WTC11 (cell line): ENCODE results near the gene PPP6R3. TPM values are rescaled to one million over a fixed set of nuclear protein-coding genes. Genes with fewer than 3 reads are reported as not detected.
"Not testable (repeated sequence)": the region's sequence is repeated elsewhere in the genome, so short reads cannot be mapped to it uniquely, and the experiment has no call there.

Experiments used
- ATAC-seq: fragments of 200-7000 bp; cut with Tn5 transposase; 2 replicates; pipeline ENCODE4 v1.10.0; 2021; ENCODE audit warnings: mild to moderate bottlenecking, moderate library complexity
- CTCF ChIA-PET: fragments of 300-600 bp; sonication (Branson Sonifier 250); formaldehyde crosslinking; loops from one replicate; lab custom pipeline; 2021; ENCODE audit warnings: antibody characterized with exemption; lab: Charles Lee
- POLR2A ChIA-PET: fragments of 350-600 bp; sonication (Branson Sonifier 250); formaldehyde crosslinking; loops from one replicate; lab custom pipeline; 2021; ENCODE audit warnings: antibody characterized with exemption; lab: Charles Lee
- DNase-seq: peaks from one replicate; pipeline ENCODE4 v3.0.0; 2021; ENCODE audit warnings: low spot score
- H3K27ac Mint-ChIP-seq: 2 replicates; pipeline ENCODE4 v1.8.0; 2021; ENCODE audit warnings: mixed read lengths
- H3K27me3 Mint-ChIP-seq: 2 replicates; pipeline ENCODE4 v1.8.0; 2021; ENCODE audit warnings: low read depth, mild to moderate bottlenecking, moderate library complexity, mixed read lengths
- H3K36me3 Mint-ChIP-seq: 2 replicates; pipeline ENCODE4 v1.8.0; 2021; ENCODE audit warnings: mixed read lengths
- H3K4me1 Mint-ChIP-seq: 2 replicates; pipeline ENCODE4 v1.8.0; 2022; ENCODE audit warnings: mixed read lengths
- H3K4me3 Mint-ChIP-seq: 2 replicates; pipeline ENCODE4 v1.8.0; 2021; ENCODE audit warnings: mild to moderate bottlenecking, moderate library complexity, mixed read lengths
- H3K9me3 Mint-ChIP-seq: 2 replicates; pipeline ENCODE4 v1.8.0; 2021; ENCODE audit warnings: mixed read lengths
- AFF4 ChIP-seq: sonication (generic); formaldehyde crosslinking; IDR thresholded peaks from 2 replicates; pipeline ENCODE4 v1.8.1; 2023; ENCODE audit warnings: mild to moderate bottlenecking, missing genetic modification reagents, borderline replicate concordance
- AR ChIP-seq: fragments of 250-450 bp; sonication (Bioruptor Pico); IDR thresholded peaks from 2 replicates; pipeline ENCODE4 v1.9.0; 2021; ENCODE audit warnings: mild to moderate bottlenecking
- ATF1 ChIP-seq: sonication (generic); formaldehyde crosslinking; IDR thresholded peaks from 2 replicates; pipeline ENCODE4 v1.8.1; 2023; ENCODE audit warnings: mild to moderate bottlenecking, moderate library complexity, missing genetic modification reagents
- CREB1 ChIP-seq: sonication (generic); formaldehyde crosslinking; IDR thresholded peaks from 2 replicates; pipeline ENCODE4 v1.8.0; 2023; ENCODE audit warnings: mild to moderate bottlenecking, missing genetic modification reagents
- ELF4 ChIP-seq: sonication (generic); formaldehyde crosslinking; IDR thresholded peaks from 2 replicates; pipeline ENCODE4 v1.8.1; 2022; ENCODE audit warnings: low read depth, mild to moderate bottlenecking, moderate library complexity, missing genetic modification reagents
- FOXK1 ChIP-seq: sonication (generic); formaldehyde crosslinking; IDR thresholded peaks from 2 replicates; pipeline ENCODE4 v1.8.0; 2022; ENCODE audit warnings: mild to moderate bottlenecking, moderate library complexity, missing genetic modification reagents
- GRHL2 ChIP-seq: fragments of 250-450 bp; sonication (Bioruptor Pico); IDR thresholded peaks from 2 replicates; pipeline ENCODE4 v1.8.0; 2022; ENCODE audit warnings: mild to moderate bottlenecking, moderate library complexity; ENCODE audit not compliant: insufficient replicate concordance, severe bottlenecking
- SOX15 ChIP-seq: fragments of 250-450 bp; sonication (Bioruptor Pico); IDR thresholded peaks from 2 replicates; pipeline ENCODE4 v1.9.0; 2021; ENCODE audit warnings: mild to moderate bottlenecking
- ZBTB21 ChIP-seq: sonication (generic); formaldehyde crosslinking; IDR thresholded peaks from 2 replicates; pipeline ENCODE4 v1.8.1; 2023; ENCODE audit warnings: mild to moderate bottlenecking, missing genetic modification reagents, borderline replicate concordance
- ZNF317 ChIP-seq: sonication (generic); formaldehyde crosslinking; IDR thresholded peaks from 2 replicates; pipeline ENCODE4 v1.8.1; 2023; ENCODE audit warnings: low read depth, mild to moderate bottlenecking, moderate library complexity, missing genetic modification reagents, borderline replicate concordance
- ZNF532 ChIP-seq: fragments of 250-450 bp; sonication (Bioruptor Pico); IDR thresholded peaks from 2 replicates; pipeline ENCODE4 v1.9.0; 2021; ENCODE audit warnings: mild to moderate bottlenecking, borderline replicate concordance
- total RNA-seq: library from RNA; stranded (reverse); gene quantifications from 3 replicates; pipeline ENCODE4 v1.2.3, GENCODE V29; 2021

Gene PPP6R3
- total RNA-seq, 1 experiment from 2014 or later, result 138 TPM

GRCh38 chr11:68473693-68474092 is 13.1 kb downstream of the PPP6R3 start (continued):
- TF ChIP-seq ZNF532 (CRISPR knock-in tag) (no peak), GRHL2 (CRISPR knock-in tag) (no peak)

- H3K27ac Mint-ChIP-seq, CTCF ChIA-PET, H3K4me3 Mint-ChIP-seq, H3K27me3 Mint-ChIP-seq, DNase-seq, POLR2A ChIA-PET, ATAC-seq: not testable (repeated sequence)
- H3K36me3 Mint-ChIP-seq, result peaks cover 65% of the 10 kb centered on the region
- H3K4me1 Mint-ChIP-seq, result peaks cover 28% of the 10 kb centered on the region
- peaks cover 32% of the 10 kb centered on the region for H3K9me3 Mint-ChIP-seq
Observed at GRCh38 chr11:68475626-68476025, 15.1 kb downstream of the PPP6R3 start.

GRCh38 chr11:68479390-68479789 is 18.8 kb downstream of the PPP6R3 start:
- Mint-ChIP-seq H3K4me3 (no peak overlapping the region), H3K4me1 (peaks cover 18% of the 10 kb centered on the region), H3K27ac (no peak overlapping the region), H3K27me3 (no peaks in the 10 kb centered on the region), H3K36me3 (peaks cover 39% of the 10 kb centered on the region), H3K9me3 (peaks cover 23% of the 10 kb centered on the region)
- DNase-seq, result no peak
- CTCF ChIA-PET, result no interaction called here
- TF ChIP-seq AR (CRISPR knock-in tag) (no peak), ZNF317 (CRISPR knock-in tag) (peak; percentile 86)
- POLR2A ChIA-PET, result no interaction called here
- no peak for ATAC-seq

GRCh38 chr11:68480193-68480592 is 19.6 kb downstream of the PPP6R3 start:
- TF ChIP-seq FOXK1 (CRISPR knock-in tag) (no peak), ZBTB21 (CRISPR knock-in tag) (no peak), ATF1 (CRISPR knock-in tag) (no peak), AFF4 (CRISPR knock-in tag) (no peak), CREB1 (CRISPR knock-in tag) (no peak), SOX15 (no peak), ELF4 (CRISPR knock-in tag) (no peak)
- Mint-ChIP-seq H3K4me3 (no peak overlapping the region), H3K27ac (no peak overlapping the region), H3K27me3 (no peaks in the 10 kb centered on the region), H3K4me1 (peaks cover 18% of the 10 kb centered on the region), H3K36me3 (peaks cover 34% of the 10 kb centered on the region), H3K9me3 (peaks cover 18% of the 10 kb centered on the region)
- POLR2A ChIA-PET, result no interaction called here
- CTCF ChIA-PET, result interaction anchor here (1.0 kb wide), 1 partner anchor 104 kb away, joined by 4 read pairs; no protein-coding TSS in a partner anchor
- no peak for DNase-seq
- no peak for ATAC-seq
